ENCODE results near the gene NTHL1. TPM values are rescaled to one million over a fixed set of nuclear protein-coding genes. Genes with fewer than 3 reads are reported as not detected.

Gene NTHL1
- total RNA-seq, 6 donors from 2014 or later, result 17.8 to 43.6 (median 28.8) TPM

GRCh38 chr16:2082171-2082982 lies 34.7 kb upstream of the NTHL1 start:
- Histone ChIP-seq H3K27ac (peak overlapping the region in 3 of 4 donors; percentile 30 to 65 (median 49)), H3K36me3 (peaks cover 0 to 96% (median 82%) of the 10 kb centered on the region in 4 donors), H3K9me3 (no peaks in the 10 kb centered on the region), H3K27me3 (no peaks in the 10 kb centered on the region), H3K4me3 (no peak overlapping the region), H3K4me1 (peaks cover 19 to 31% (median 24%) of the 10 kb centered on the region in 4 donors)
- no peak for TF ChIP-seq POLR2AphosphoS5 (IDR thresholded peaks at IDR 0.05)
- TF ChIP-seq, protein P1, sequence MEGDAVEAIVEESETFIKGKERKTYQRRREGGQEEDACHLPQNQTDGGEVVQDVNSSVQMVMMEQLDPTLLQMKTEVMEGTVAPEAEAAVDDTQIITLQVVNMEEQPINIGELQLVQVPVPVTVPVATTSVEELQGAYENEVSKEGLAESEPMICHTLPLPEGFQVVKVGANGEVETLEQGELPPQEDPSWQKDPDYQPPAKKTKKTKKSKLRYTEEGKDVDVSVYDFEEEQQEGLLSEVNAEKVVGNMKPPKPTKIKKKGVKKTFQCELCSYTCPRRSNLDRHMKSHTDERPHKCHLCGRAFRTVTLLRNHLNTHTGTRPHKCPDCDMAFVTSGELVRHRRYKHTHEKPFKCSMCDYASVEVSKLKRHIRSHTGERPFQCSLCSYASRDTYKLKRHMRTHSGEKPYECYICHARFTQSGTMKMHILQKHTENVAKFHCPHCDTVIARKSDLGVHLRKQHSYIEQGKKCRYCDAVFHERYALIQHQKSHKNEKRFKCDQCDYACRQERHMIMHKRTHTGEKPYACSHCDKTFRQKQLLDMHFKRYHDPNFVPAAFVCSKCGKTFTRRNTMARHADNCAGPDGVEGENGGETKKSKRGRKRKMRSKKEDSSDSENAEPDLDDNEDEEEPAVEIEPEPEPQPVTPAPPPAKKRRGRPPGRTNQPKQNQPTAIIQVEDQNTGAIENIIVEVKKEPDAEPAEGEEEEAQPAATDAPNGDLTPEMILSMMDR (IDR thresholded peaks at IDR 0.05), result peak in 3 of 6 experiments; percentile 17 to 40 (median 20)
- DNase-seq, result peak in 1 of 2 donors; percentile 85
- WGBS, 2 donors, result 71 to 72% methylated on average over 24 to 26 of the region's 32 CpGs
- ATAC-seq (ENCODE audit: low FRiP score in 2 of 2), result peak in 1 of 2 donors; percentile 4

GRCh38 chr16:2081201-2082084 lies 33.8 kb upstream of the NTHL1 start:
- H3K27ac ChIP-seq, result peak overlapping the region in 3 of 4 donors; percentile 30 to 65 (median 49)
- no peaks in the 10 kb centered on the region for H3K9me3 ChIP-seq
- peaks cover 0 to 96% (median 83%) of the 10 kb centered on the region in 4 donors for H3K36me3 ChIP-seq

DNA sequence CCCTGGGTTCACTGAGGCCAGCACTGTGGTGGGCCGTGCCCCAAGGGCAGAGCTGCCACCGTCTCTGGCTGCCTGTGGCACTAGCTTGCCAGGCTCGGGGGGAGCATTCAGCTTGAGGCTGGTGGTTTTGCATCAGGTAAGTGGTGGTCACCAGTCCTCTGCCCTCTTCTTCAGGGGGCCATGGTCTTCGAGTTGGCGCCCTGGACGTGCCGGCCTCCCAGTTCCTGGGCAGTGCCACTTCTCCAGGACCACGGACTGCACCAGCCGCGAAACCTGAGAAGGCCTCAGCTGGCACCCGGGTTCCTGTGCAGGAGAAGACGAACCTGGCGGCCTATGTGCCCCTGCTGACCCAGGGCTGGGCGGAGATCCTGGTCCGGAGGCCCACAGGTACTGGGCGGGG lies 32.4 kb upstream of the NTHL1 start:
- Histone ChIP-seq H3K9me3 (no peaks in the 10 kb centered on the region), H3K36me3 (peaks cover 0 to 97% (median 81%) of the 10 kb centered on the region in 4 donors), H3K27me3 (no peaks in the 10 kb centered on the region), H3K4me3 (no peak overlapping the region), H3K4me1 (peaks cover 19 to 31% (median 24%) of the 10 kb centered on the region in 4 donors), H3K27ac (no peak overlapping the region)
- no peak for ATAC-seq (ENCODE audit: low FRiP score in 2 of 2)
- TF ChIP-seq, protein P1 (IDR thresholded peaks at IDR 0.05), result no peak
- TF ChIP-seq EP300 (IDR thresholded peaks at IDR 0.05) (no peak), POLR2A (IDR thresholded peaks at IDR 0.05) (no peak), POLR2AphosphoS5 (IDR thresholded peaks at IDR 0.05) (no peak)
- WGBS, 2 donors, result 84 to 95% methylated on average over 3 to 11 of the region's 16 CpGs
- DNase-seq, result peak in 1 of 2 donors; percentile 76

More at GRCh38 chr16:2081201-2082084, 33.8 kb upstream of the NTHL1 start:
- Histone ChIP-seq H3K27me3 (no peaks in the 10 kb centered on the region), H3K4me3 (no peak overlapping the region), H3K4me1 (peaks cover 19 to 31% (median 24%) of the 10 kb centered on the region in 4 donors)
- WGBS, 2 donors, result 84 to 87% methylated on average over 12 to 35 of the region's 35 CpGs
- ATAC-seq (ENCODE audit: low FRiP score in 2 of 2) (no peak), DNase-seq (peak in 1 of 2 donors; percentile 80)
- TF ChIP-seq, protein P1 (IDR thresholded peaks at IDR 0.05), result no peak

DNA sequence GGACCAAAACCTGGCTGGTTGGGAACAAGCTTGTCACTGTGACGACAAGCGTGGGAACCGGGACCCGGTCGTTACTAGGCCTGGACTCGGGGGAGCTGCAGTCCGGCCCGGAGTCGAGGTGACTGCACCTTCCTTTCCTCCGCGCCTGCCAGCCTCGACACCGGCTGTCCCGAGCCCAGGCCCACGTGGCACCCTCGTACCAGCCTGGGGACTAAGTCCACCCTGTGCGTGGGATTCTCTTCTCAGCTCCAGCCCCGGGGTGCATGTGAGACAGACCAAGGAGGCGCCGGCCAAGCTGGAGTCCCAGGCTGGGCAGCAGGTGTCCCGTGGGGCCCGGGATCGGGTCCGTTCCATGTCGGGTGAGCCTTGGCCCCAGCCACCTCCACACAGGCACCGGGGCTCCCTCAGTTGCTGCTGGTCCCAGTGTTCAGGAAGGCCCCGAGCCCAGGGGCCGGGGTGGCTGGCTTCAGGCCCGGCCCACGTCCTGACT lies 31.7 kb upstream of the NTHL1 start:
- no peak overlapping the region for H3K4me3 ChIP-seq
- TF ChIP-seq POLR2A (IDR thresholded peaks at IDR 0.05) (no peak), POLR2AphosphoS5 (IDR thresholded peaks at IDR 0.05) (no peak), EP300 (IDR thresholded peaks at IDR 0.05) (no peak)
- TF ChIP-seq, protein P1 (IDR thresholded peaks at IDR 0.05), result no peak

More for the DNA sequence above, 31.7 kb upstream of the NTHL1 start:
- Histone ChIP-seq H3K9me3 (no peaks in the 10 kb centered on the region), H3K36me3 (peaks cover 2 to 97% (median 81%) of the 10 kb centered on the region in 4 donors), H3K4me1 (peaks cover 19 to 31% (median 24%) of the 10 kb centered on the region in 4 donors), H3K27me3 (no peaks in the 10 kb centered on the region), H3K27ac (no peak overlapping the region)
- DNase-seq (peak in 1 of 2 donors; percentile 78), ATAC-seq (ENCODE audit: low FRiP score in 2 of 2) (no peak)
- WGBS, 2 donors, result 97% methylated on average over 11 to 30 of the region's 30 CpGs
